HG02588 (cell line): ENCODE measurements around the gene ADGRB3.
"Not testable (repeated sequence)": the region's sequence is repeated elsewhere in the genome, so short reads cannot be mapped to it uniquely, and the experiment has no call there.

Source experiments
- ATAC-seq: cut with Tn5 transposase; IDR thresholded peaks from one replicate; pipeline ENCODE4 v1.9.1; 2021; ENCODE audit warnings: mild to moderate bottlenecking, moderate library complexity; ENCODE audit not compliant: unreplicated experiment

The ADGRB3 gene

GRCh38 chr6:68778356-68779020, 143.4 kb downstream of the ADGRB3 start:
- no peak for ATAC-seq

- ATAC-seq: no peak
These were observed 144.3 kb downstream of the ADGRB3 start for GRCh38 chr6:68779366-68779765.

GRCh38 chr6:68790128-68790527, 155.0 kb downstream of the ADGRB3 start:
- not testable (repeated sequence) for ATAC-seq

GRCh38 chr6:68814976-68815375, 179.9 kb downstream of the ADGRB3 start:
- not testable (repeated sequence) for ATAC-seq

GRCh38 chr6:68826501-68826900, 191.4 kb downstream of the ADGRB3 start:
- ATAC-seq: no peak

GRCh38 chr6:68834551-68834950, 199.5 kb downstream of the ADGRB3 start:
- no peak for ATAC-seq

- ATAC-seq: no peak
These were observed 203.5 kb downstream of the ADGRB3 start for GRCh38 chr6:68838571-68838970.

GRCh38 chr6:68852791-68853190, 217.7 kb downstream of the ADGRB3 start:
- no peak for ATAC-seq

GRCh38 chr6:68859233-68859632, 224.2 kb downstream of the ADGRB3 start:
- no peak for ATAC-seq

- no peak for ATAC-seq
These were observed 233.6 kb downstream of the ADGRB3 start for GRCh38 chr6:68868646-68869045.

- ATAC-seq: no peak
These were observed 238.2 kb downstream of the ADGRB3 start for GRCh38 chr6:68873236-68873635.

GRCh38 chr6:68874747-68875146, 239.7 kb downstream of the ADGRB3 start:
- no peak for ATAC-seq

GRCh38 chr6:68875403-68875802, 240.3 kb downstream of the ADGRB3 start:
- no peak for ATAC-seq

GRCh38 chr6:68876792-68877493, 241.9 kb downstream of the ADGRB3 start:
- no peak for ATAC-seq

- ATAC-seq: no peak
These were observed 245.2 kb downstream of the ADGRB3 start for GRCh38 chr6:68880050-68880813.

- not testable (repeated sequence) for ATAC-seq
These were observed 248.2 kb downstream of the ADGRB3 start for GRCh38 chr6:68883325-68883724.

GRCh38 chr6:68891419-68891818, 256.3 kb downstream of the ADGRB3 start:
- ATAC-seq: no peak

GRCh38 chr6:68892452-68892851, 257.4 kb downstream of the ADGRB3 start:
- ATAC-seq: no peak

- no peak for ATAC-seq
These were observed 260.8 kb downstream of the ADGRB3 start for GRCh38 chr6:68895929-68896328.

- no peak for ATAC-seq
These were observed 266.0 kb downstream of the ADGRB3 start for GRCh38 chr6:68901044-68901443.

GRCh38 chr6:68911334-68911733, 276.3 kb downstream of the ADGRB3 start:
- no peak for ATAC-seq

GRCh38 chr6:68911811-68912210, 276.7 kb downstream of the ADGRB3 start:
- no peak for ATAC-seq
